T-helper 2 cell (primary cell): ENCODE measurements around the gene HDAC4.

Experiments used
- DNase-seq, 5 experiments: peaks; one replicate each; pipeline versions ENCODE4 v3.0.0 to v3.0.0-alpha.2; 2012 to 2022

HDAC4 gene

GRCh38 chr2:239307921-239308613 lies 92.8 kb downstream of the HDAC4 start:
- no peak for DNase-seq

- no peak for DNase-seq
Observed at GRCh38 chr2:239307221-239307569, 93.6 kb downstream of the HDAC4 start.

GRCh38 chr2:239306274-239307220 lies 94.3 kb downstream of the HDAC4 start:
- no peak for DNase-seq

GRCh38 chr2:239305771-239306170 lies 95.0 kb downstream of the HDAC4 start:
- DNase-seq: no peak

GRCh38 chr2:239305222-239305575 lies 95.6 kb downstream of the HDAC4 start:
- no peak for DNase-seq

GRCh38 chr2:239304533-239305221 lies 96.1 kb downstream of the HDAC4 start:
- DNase-seq: no peak

- DNase-seq: peak in 1 of 5 experiments; percentile 82
Observed at GRCh38 chr2:239303711-239304532, 96.9 kb downstream of the HDAC4 start.

- DNase-seq: no peak
Observed at GRCh38 chr2:239302808-239303557, 97.8 kb downstream of the HDAC4 start.

- DNase-seq: no peak
Observed at GRCh38 chr2:239302083-239302807, 98.6 kb downstream of the HDAC4 start.

- DNase-seq: no peak
Observed at GRCh38 chr2:239300871-239301735, 99.7 kb downstream of the HDAC4 start.

- no peak for DNase-seq
Observed at GRCh38 chr2:239300242-239300641, 100.6 kb downstream of the HDAC4 start.

GRCh38 chr2:239299218-239299939 lies 101.4 kb downstream of the HDAC4 start:
- DNase-seq: no peak

GRCh38 chr2:239298116-239298804 lies 102.6 kb downstream of the HDAC4 start:
- peak in 4 of 5 experiments; percentile 61 to 95 (median 72) for DNase-seq

- DNase-seq: peak in 1 of 5 experiments; percentile 58
Observed at GRCh38 chr2:239297142-239298004, 103.4 kb downstream of the HDAC4 start.

GRCh38 chr2:239296020-239296932 lies 104.5 kb downstream of the HDAC4 start:
- DNase-seq: no peak

- peak in 1 of 5 experiments; percentile 43 for DNase-seq
Observed at GRCh38 chr2:239295377-239296019, 105.3 kb downstream of the HDAC4 start.
